Right lobe of liver (tissue), 6 donors: ENCODE data around the gene ELOB. TPM values are rescaled to one million over a fixed set of nuclear protein-coding genes. Genes with fewer than 3 reads are reported as not detected.
A peak's percentile ranks its signal among the peaks of the same experiment; 100 is the strongest.
"Not testable (repeated sequence)": the region's sequence is repeated elsewhere in the genome, so short reads cannot be mapped to it uniquely, and the experiment has no call there.

Source experiments
- ATAC-seq, 4 donors: fragments of 200-7000 bp; cut with Tn5 transposase; one replicate each; pipeline ENCODE4 v1.9.1; 2020; ENCODE audit warnings: mild to moderate bottlenecking in 4 of 4, moderate library complexity in 4 of 4
- DNase-seq, 3 donors: peaks; one replicate each; pipeline ENCODE4 v3.0.0-alpha.2; 2020
- H3K27ac ChIP-seq, 3 donors: fragments of 200-600 bp; one replicate each; pipeline ENCODE4 v1.8.0; 2022
- H3K27me3 ChIP-seq, 2 donors: fragments of 200-600 bp; one replicate each; pipeline ENCODE4 v1.8.0; 2022
- H3K36me3 ChIP-seq, 4 donors: fragments of 200-600 bp; sonication (generic) in 1 of 4; one replicate each; pipeline versions ENCODE4 v1.5.1 to v1.8.0; 2017 to 2022; ENCODE audit warnings: control low read depth in 1 of 4
- H3K4me1 ChIP-seq, 4 donors: fragments of 200-600 bp; sonication (generic) in 1 of 4; one replicate each; pipeline versions ENCODE4 v1.5.1 to v1.8.0; 2017 to 2022; ENCODE audit warnings: control low read depth in 1 of 4
- H3K4me3 ChIP-seq, 3 donors: fragments of 200-600 bp; one replicate each; pipeline ENCODE4 v1.8.0; 2022
- H3K9me3 ChIP-seq, 4 donors: fragments of 200-600 bp; sonication (generic) in 1 of 4; one replicate each; pipeline versions ENCODE4 v1.5.1 to v1.8.0; 2017 to 2022; ENCODE audit warnings: control low read depth in 1 of 4
- CTCF ChIP-seq, 4 donors: fragments of 200-600 bp in 3 of 4; fragments of 450-650 bp in 1 of 4; IDR thresholded peaks; one replicate each; pipeline versions ENCODE4 v1.5.1 to v1.8.0; 2016 to 2022; ENCODE audit warnings: antibody characterized with exemption in 4 of 4, mild to moderate bottlenecking in 2 of 4
- POLR2A ChIP-seq: fragments of 450-650 bp; IDR thresholded peaks from one replicate; pipeline ENCODE4 v1.6.1; 2017; ENCODE audit warnings: antibody characterized with exemption, mild to moderate bottlenecking
- WGBS: methylation state at CpG from one replicate; pipeline ENCODE4 v1.1.6; 2018; ENCODE audit warnings: low coverage, low lambda C conversion rate; ENCODE audit not compliant: insufficient coverage; ENCODE audit errors: missing lambda C conversion rate; 5-methylcytosine and 5-hydroxymethylcytosine counted together
- intact Hi-C, 2 donors: fragments of 100-400 bp; cut with DNase I; formaldehyde crosslinking; loops; one replicate each; pipeline versions ENCODE4 v1.11.2 to v1.14.1; 2022
- small RNA-seq, 2 experiments: library from RNA; depleted of rRNA; stranded (forward); fragments of <200 nt; gene quantifications; one replicate each; pipeline ENCODE3, GENCODE V24; 2016
- total RNA-seq, 6 experiments: library from RNA; depleted of rRNA in 2 of 6; stranded (reverse); fragments of >200 nt in 2 of 6; fragmentation: NEBNext Ultra II Directional in 3 of 6; extraction: Animal tissue kit (Norgen Biotek cat#: 25700) in 3 of 6; gene quantifications; one replicate each; pipeline versions ENCODE4 v1.1.0 to v1.2.4, GENCODE V29; 2016 to 2023
- donor health status: DM: no; HTN: yes; CAD: no.
- donor health status: DM: no; HTN: no; CAD: no.
- donor health status: DM: no; HTN: no; CAD: no.
- donor health status: DM: no; HTN: yes; CAD: no.
- donor health status: DM: no; HTN: yes; CAD: no.

ELOB gene
- total RNA-seq, 6 experiments from 2014 or later, result 97.5 to 521 (median 122) TPM

- 43% methylated on average over 4 of the region's 16 CpGs for WGBS
- no peaks in the 10 kb centered on the region for H3K9me3 ChIP-seq
- H3K27me3 ChIP-seq, result no peaks in the 10 kb centered on the region
- no peak overlapping the region for H3K4me3 ChIP-seq
- peaks cover 0 to 15% (median under 1%) of the 10 kb centered on the region in 4 donors for H3K4me1 ChIP-seq
- intact Hi-C loops, result no loop called here
- DNase-seq (peak in 1 of 3 donors; percentile 11), ATAC-seq (no peak)
- H3K36me3 ChIP-seq, result no peaks in the 10 kb centered on the region
- TF ChIP-seq POLR2A (no peak), CTCF (IDR thresholded peaks at IDR 0.05) (no peak)
- no peak overlapping the region for H3K27ac ChIP-seq
These were observed 52.2 kb downstream of the ELOB start for GRCh38 chr16:2724816-2725348.

DNA sequence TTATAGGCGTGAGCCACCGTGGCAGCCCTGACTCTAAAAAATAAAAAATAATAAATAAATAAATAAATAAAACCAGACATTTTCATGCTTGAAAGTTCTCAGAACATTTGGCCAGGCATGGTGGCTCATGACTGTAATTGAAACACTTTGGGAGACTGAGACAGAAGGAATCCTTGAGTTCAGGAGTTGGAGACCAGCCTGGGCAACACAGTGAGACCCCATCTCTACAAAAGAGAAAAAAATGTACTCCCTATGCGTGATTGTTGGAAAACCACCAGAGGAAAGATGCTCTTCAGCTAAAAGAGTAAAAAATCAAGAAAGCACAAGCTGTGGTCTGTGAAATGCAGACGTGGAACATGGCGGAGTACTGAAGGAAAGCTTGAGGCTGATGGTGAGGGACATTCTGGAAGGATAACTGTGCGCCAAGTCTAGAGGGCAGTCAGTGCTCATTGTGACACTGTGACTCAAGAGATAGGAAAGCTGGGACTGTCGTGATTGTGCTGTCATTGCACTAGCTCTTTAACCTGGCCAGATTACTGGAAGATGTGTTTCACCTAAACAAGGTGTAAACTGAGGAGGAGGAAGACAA lies 52.9 kb downstream of the ELOB start:
- Histone ChIP-seq H3K4me3 (no peak overlapping the region), H3K27ac (no peak overlapping the region), H3K4me1 (peaks cover 0 to 22% (median 3%) of the 10 kb centered on the region in 4 donors), H3K9me3 (no peaks in the 10 kb centered on the region), H3K27me3 (no peaks in the 10 kb centered on the region), H3K36me3 (no peaks in the 10 kb centered on the region)
- intact Hi-C loops, result no loop called here
- no peak for DNase-seq
- no peak for TF ChIP-seq POLR2A
- no peak for TF ChIP-seq CTCF (IDR thresholded peaks at IDR 0.05)
- ATAC-seq, result no peak
- WGBS, result 60% methylated on average over 6 of the region's 7 CpGs

GRCh38 chr16:2721634-2722173 lies 55.4 kb downstream of the ELOB start:
- H3K27me3 ChIP-seq, ATAC-seq, H3K36me3 ChIP-seq, H3K9me3 ChIP-seq, intact Hi-C loops, H3K27ac ChIP-seq: not testable (repeated sequence)
- Histone ChIP-seq H3K4me3 (peak overlapping the region; percentile 54 to 68 (median 55)), H3K4me1 (peaks cover 0 to 29% (median 6%) of the 10 kb centered on the region in 4 donors)
- peak in 1 of 3 donors; percentile 20 for DNase-seq
- WGBS, result 18% methylated on average over 7 of the region's 14 CpGs

Small RNA genes within 50 kb of the gene (small RNA-seq; reads per million reads assigned to genes)
- gene SNORA3C, result 0 reads per million in 2 experiments

Other genes with a start within 250 kb of the ELOB start
- gene CEMP1, start 245.9 kb downstream of the ELOB start, total RNA-seq, result under 1 TPM in 2 of 6 experiments, not detected in 4; 0.22 to 0.29 TPM
- 10 to 100 TPM; 20.7 to 28.3 (median 24.5) TPM for gene PDPK1, start 239.3 kb downstream of the ELOB start, total RNA-seq
- gene KCTD5, start 94.8 kb downstream of the ELOB start, total RNA-seq, result 10 to 100 TPM in 4 of 6 experiments, 1 to 10 TPM in 2; 7.3 to 22.8 (median 11.1) TPM
- under 1 TPM in 4 of 6 experiments, not detected in 2; 0.13 to 0.98 (median 0.49) TPM for gene PRSS27, start 57.1 kb downstream of the ELOB start, total RNA-seq
- 100 to 1,000 TPM; 111 to 419 (median 289) TPM for gene SRRM2, start 24.6 kb downstream of the ELOB start, total RNA-seq
- gene PRSS33, start 10.3 kb upstream of the ELOB start, total RNA-seq, result not detected
- not detected for gene PRSS41, start 21.2 kb upstream of the ELOB start, total RNA-seq
- gene PRSS21, start 40.0 kb upstream of the ELOB start, total RNA-seq, result not detected
- gene ZG16B, start 53.0 kb upstream of the ELOB start, total RNA-seq, result 1 to 10 TPM in 1 of 6 experiments, under 1 TPM in 3, not detected in 2; 0.24 to 1.6 (median 0.50) TPM
- 1 to 10 TPM in 2 of 6 experiments, under 1 TPM in 3, not detected in 1; 0.18 to 2.1 (median 0.84) TPM for gene PRSS22, start 80.9 kb upstream of the ELOB start, total RNA-seq
- 10 to 100 TPM in 2 of 6 experiments, 1 to 10 TPM in 4; 3.6 to 18.9 (median 5.6) TPM for gene FLYWCH2, start 105.9 kb upstream of the ELOB start, total RNA-seq
- 10 to 100 TPM in 5 of 6 experiments, 1 to 10 TPM in 1; 9.3 to 19.8 (median 15.1) TPM for gene FLYWCH1, start 134.7 kb upstream of the ELOB start, total RNA-seq
- not detected for gene KREMEN2, start 187.0 kb upstream of the ELOB start, total RNA-seq
- 1 to 10 TPM in 4 of 6 experiments, under 1 TPM in 2; 0.93 to 6.1 (median 3.3) TPM for gene PAQR4, start 192.1 kb upstream of the ELOB start, total RNA-seq
- gene PKMYT1, start 203.2 kb upstream of the ELOB start, total RNA-seq, result 1 to 10 TPM in 5 of 6 experiments, under 1 TPM in 1; 0.68 to 6.5 (median 1.7) TPM
- 1 to 10 TPM in 2 of 6 experiments, under 1 TPM in 4; 0.25 to 1.7 (median 0.92) TPM for gene CLDN9, start 235.6 kb upstream of the ELOB start, total RNA-seq
- 1 to 10 TPM in 1 of 6 experiments, not detected in 5; 2.9 TPM for gene CLDN6, start 240.9 kb upstream of the ELOB start, total RNA-seq
- gene TNFRSF12A, start 243.1 kb upstream of the ELOB start, total RNA-seq, result 100 to 1,000 TPM in 3 of 6 experiments, 10 to 100 TPM in 1, 1 to 10 TPM in 2; 5.2 to 284 (median 69.4) TPM
- 10 to 100 TPM in 5 of 6 experiments, 1 to 10 TPM in 1; 9.7 to 14.6 (median 12.1) TPM for gene HCFC1R1, start 246.7 kb upstream of the ELOB start, total RNA-seq
- gene THOC6, start 246.8 kb upstream of the ELOB start, total RNA-seq, result 10 to 100 TPM in 2 of 6 experiments, 1 to 10 TPM in 4; 7.7 to 15.7 (median 9.7) TPM